Endothelial cell of umbilical vein (primary cell): ENCODE measurements around the gene PARP9. TPM values are rescaled to one million over a fixed set of nuclear protein-coding genes. Genes with fewer than 3 reads are reported as not detected.

Source experiments
- BruUV-seq: library from RNA; stranded (reverse); fragments of 400-500 nt; replicated peaks from 2 replicates; lab custom pipeline; 2021; lab: Mats Ljungman, UMichigan
- CTCF ChIA-PET: fragments of 300-600, 350-600 bp; sonication (Branson Sonifier 250); formaldehyde crosslinking; loops from one replicate; lab custom pipeline; 2021; ENCODE audit warnings: antibody characterized with exemption, inconsistent platforms; lab: Charles Lee
- POLR2A ChIA-PET: fragments of 300-600, 350-600 bp; sonication (Branson Sonifier 250); formaldehyde crosslinking; loops from one replicate; lab custom pipeline; 2021; ENCODE audit warnings: antibody characterized with exemption, inconsistent platforms; lab: Charles Lee
- DNase-seq: peaks from one replicate; pipeline ENCODE4 v3.0.0-alpha.2; 2011; ENCODE audit warnings: low read depth, low spot score
- FAIRE-seq: peaks from 2 replicates; lab custom pipeline; 2011; peaks lifted over from hg19 to GRCh38; lab: Jason Lieb, UNC
- H2AFZ ChIP-seq: 2 replicates; pipeline ENCODE4 v1.6.0; 2012; ENCODE audit warnings: low read depth, low read length, control low read depth, inconsistent platforms
- H3K27ac ChIP-seq: 2 replicates; pipeline ENCODE4 v1.5.1; 2011; ENCODE audit warnings: low read depth, mild to moderate bottlenecking, control low read depth, low read length, moderate library complexity; ENCODE audit not compliant: insufficient read depth
- H3K27me3 ChIP-seq, 2 experiments: 2 replicates each; pipeline versions ENCODE4 v1.6.0 to v1.6.1; 2011; ENCODE audit warnings: low read length in 2 of 2, mixed read lengths in 1 of 2; ENCODE audit not compliant: control insufficient read depth in 2 of 2, insufficient read depth in 2 of 2
- H3K36me3 ChIP-seq, 2 experiments: 2 replicates in 1 of 2; 3 replicates in 1 of 2; pipeline ENCODE4 v1.5.1; 2011; ENCODE audit warnings: low read length in 2 of 2, mild to moderate bottlenecking in 1 of 2, moderate library complexity in 1 of 2; ENCODE audit not compliant: control insufficient read depth in 2 of 2, insufficient read depth in 2 of 2; ENCODE audit errors: extremely low read depth in 1 of 2
- H3K4me1 ChIP-seq: 3 replicates; pipeline ENCODE4 v1.5.1; 2011; ENCODE audit warnings: mild to moderate bottlenecking, low read length; ENCODE audit not compliant: control insufficient read depth, insufficient read depth; ENCODE audit errors: extremely low read depth
- H3K4me2 ChIP-seq: 2 replicates; pipeline ENCODE4 v1.6.1; 2011; ENCODE audit warnings: low read length, control low read depth, mixed read lengths; ENCODE audit not compliant: insufficient read depth
- H3K4me3 ChIP-seq, 3 experiments: fragments of 200-600 bp in 1 of 3; sonication (generic), shearing (Covaris generic) in 1 of 3; replicated peaks in 1 of 3; 2 replicates each; pipeline ENCODE4 v1.5.1; 2011 to 2016; ENCODE audit warnings: control low read depth in 3 of 3, low read length in 3 of 3, mild to moderate bottlenecking in 2 of 3, inconsistent platforms in 1 of 3, low read depth in 1 of 3, moderate library complexity in 1 of 3; ENCODE audit not compliant: insufficient read depth in 1 of 3
- H3K79me2 ChIP-seq: 2 replicates; pipeline ENCODE4 v1.6.0; 2012; ENCODE audit warnings: low read length, inconsistent platforms; ENCODE audit not compliant: control insufficient read depth, insufficient read depth
- H3K9ac ChIP-seq: replicated peaks from 2 replicates; pipeline ENCODE3; 2011; ENCODE audit warnings: low read length, control low read depth; ENCODE audit not compliant: insufficient read depth; ENCODE audit errors: extremely low read depth
- H3K9me1 ChIP-seq: replicated peaks from 3 replicates; pipeline ENCODE4 v1.6.0; 2011; ENCODE audit warnings: mild to moderate bottlenecking, low read length; ENCODE audit not compliant: control insufficient read depth, insufficient read depth; ENCODE audit errors: extremely low read depth
- H3K9me3 ChIP-seq: replicated peaks from 2 replicates; pipeline ENCODE4 v1.5.1; 2012; ENCODE audit warnings: low read length, inconsistent platforms; ENCODE audit not compliant: control insufficient read depth, insufficient read depth
- H4K20me1 ChIP-seq: replicated peaks from 2 replicates; pipeline ENCODE3; 2011; ENCODE audit warnings: mild to moderate bottlenecking, low read length; ENCODE audit not compliant: control insufficient read depth, insufficient read depth; ENCODE audit errors: extremely low read depth
- CTCF ChIP-seq, 2 donors: IDR thresholded peaks; 1 replicate in 1 of 2; 2 replicates in 1 of 2; pipeline ENCODE4 v1.5.1; 2011; ENCODE audit warnings: low read length in 2 of 2, mild to moderate bottlenecking in 2 of 2, moderate library complexity in 2 of 2, control low read depth in 1 of 2, inconsistent platforms in 1 of 2, low read depth in 1 of 2; ENCODE audit not compliant: insufficient read depth in 1 of 2; ENCODE audit errors: extremely low read depth in 1 of 2
- EZH2 ChIP-seq: IDR thresholded peaks from 2 replicates; pipeline ENCODE4 v1.6.1; 2012; ENCODE audit warnings: borderline replicate concordance, low read depth, mild to moderate bottlenecking, moderate library complexity, low read length, inconsistent platforms; ENCODE audit not compliant: severe bottlenecking
- FOS ChIP-seq: IDR thresholded peaks from 2 replicates; pipeline ENCODE4 v1.6.1; 2011; ENCODE audit warnings: mild to moderate bottlenecking, low read length, moderate library complexity, borderline replicate concordance; ENCODE audit not compliant: insufficient read depth
- GATA2 ChIP-seq: IDR thresholded peaks from 2 replicates; pipeline ENCODE4 v1.7.0; 2011; ENCODE audit warnings: low read depth, mild to moderate bottlenecking, moderate library complexity, mixed read lengths, low read length; ENCODE audit not compliant: insufficient read length, insufficient read depth
- JUN ChIP-seq: IDR thresholded peaks from 2 replicates; pipeline ENCODE4 v1.6.1; 2011; ENCODE audit warnings: borderline replicate concordance, low read depth; ENCODE audit not compliant: insufficient read length, insufficient read depth
- MAX ChIP-seq: IDR thresholded peaks from 2 replicates; pipeline ENCODE4 v1.6.1; 2011; ENCODE audit not compliant: insufficient read depth, insufficient read length
- MYC ChIP-seq: IDR thresholded peaks from one replicate; pipeline ENCODE4 v1.6.1; 2011; ENCODE audit warnings: mild to moderate bottlenecking, low read depth, low read length
- POLR2A ChIP-seq: IDR thresholded peaks from 2 replicates; pipeline ENCODE4 v1.6.1; 2012; ENCODE audit warnings: low read depth, mild to moderate bottlenecking, control low read depth, low read length
- POLR2AphosphoS5 ChIP-seq: IDR thresholded peaks from 2 replicates; pipeline ENCODE4 v1.6.1; 2012; ENCODE audit warnings: low read depth, mild to moderate bottlenecking, control low read depth, low read length, moderate library complexity; ENCODE audit not compliant: insufficient read depth
- dilution Hi-C: fragments of 300-500 bp; cut with MboI; formaldehyde crosslinking; loops from one replicate; pipeline ENCODE4 v1.15.0; 2019; ENCODE audit warnings: low sequenced_read_pairs; ENCODE audit not compliant: extremely low pct_ligation_motif_present
- intact Hi-C: fragments of 100-400 bp; cut with micrococcal nuclease; formaldehyde crosslinking; loops from one replicate; pipeline ENCODE4 v1.10.0; 2022
- polyA plus RNA-seq, 4 experiments: library from polyadenylated mRNA; depleted of rRNA in 3 of 4; stranded (reverse) in 3 of 4; unstranded in 1 of 4; fragments of >200 nt; gene quantifications; 2 replicates each; pipeline versions ENCODE4 v1.2.1 to v1.2.3, GENCODE V29; 2011 to 2012; ENCODE audit warnings: missing spikeins in 1 of 4
- total RNA-seq: library from RNA; stranded (reverse); gene quantifications from 2 replicates; pipeline ENCODE4 v1.2.3, GENCODE V29; 2021

Gene PARP9
- total and polyA plus RNA-seq, 2 donors (not counting 3 experiments of a cell fraction or from before 2014, with no cell fraction given), result 10.1 to 12.5 TPM

GRCh38 chr3:122502941-122503340 is 61.2 kb downstream of the PARP9 start:
- intact Hi-C loops (no loop called here), dilution Hi-C loops (no loop called here)
- BruUV-seq, result no TSS peak
- peaks cover 18% of the 10 kb centered on the region for H4K20me1 ChIP-seq
- H3K4me2 ChIP-seq, result no peak overlapping the region
- H3K79me2 ChIP-seq, result peaks cover 96% of the 10 kb centered on the region
- DNase-seq (no peak), FAIRE-seq (no peak)
- H3K9me1 ChIP-seq, result no peaks in the 10 kb centered on the region
- TF ChIP-seq POLR2A (no peak), MYC (no peak), CTCF (IDR thresholded peaks at IDR 0.05; ENCODE audit: extremely low read depth in 1 of 2, insufficient read depth in 1 of 2, low read depth in 1 of 2, low read length in 2 of 2) (no peak), FOS (no peak), MAX (no peak), JUN (no peak), GATA2 (no peak), POLR2AphosphoS5 (no peak), EZH2 (no peak)
- H3K9me3 ChIP-seq, result no peaks in the 10 kb centered on the region
- no peaks in the 10 kb centered on the region for H3K27me3 ChIP-seq
- no peak overlapping the region for H3K9ac ChIP-seq
- no peak overlapping the region for H3K4me3 ChIP-seq
- no peak overlapping the region for H3K27ac ChIP-seq
- POLR2A ChIA-PET, result no interaction called here
- no peaks in the 10 kb centered on the region for H3K36me3 ChIP-seq
- H3K4me1 ChIP-seq, result no peaks in the 10 kb centered on the region
- no peak overlapping the region for H2AFZ ChIP-seq
- CTCF ChIA-PET, result interaction anchor here (1.1 kb wide), 1 partner anchor 176 kb away, joined by 4 read pairs; no protein-coding TSS in a partner anchor
